ENCODE data around the gene FAM200B.

DNA sequence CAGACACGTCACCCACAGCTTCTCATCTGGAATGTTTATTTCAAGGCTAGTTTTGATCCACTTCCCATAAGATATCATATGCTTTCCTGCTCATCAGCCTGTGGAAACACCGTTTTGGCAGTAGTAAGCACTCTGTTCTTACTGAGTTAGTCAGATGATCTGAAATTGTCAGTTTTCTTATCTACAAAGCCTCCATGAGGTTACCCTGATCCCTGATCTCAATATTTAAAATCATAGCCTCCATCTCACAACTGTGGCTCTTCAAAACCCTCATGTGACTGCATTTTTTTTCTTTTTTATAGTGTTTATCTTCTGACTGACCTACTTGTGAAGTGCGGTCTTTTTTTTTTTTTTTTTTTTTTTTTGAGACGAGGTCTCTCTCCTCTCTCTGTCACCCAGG, 44.0 kb downstream of the FAM200B start:
- TF ChIP-seq, protein P1, sequence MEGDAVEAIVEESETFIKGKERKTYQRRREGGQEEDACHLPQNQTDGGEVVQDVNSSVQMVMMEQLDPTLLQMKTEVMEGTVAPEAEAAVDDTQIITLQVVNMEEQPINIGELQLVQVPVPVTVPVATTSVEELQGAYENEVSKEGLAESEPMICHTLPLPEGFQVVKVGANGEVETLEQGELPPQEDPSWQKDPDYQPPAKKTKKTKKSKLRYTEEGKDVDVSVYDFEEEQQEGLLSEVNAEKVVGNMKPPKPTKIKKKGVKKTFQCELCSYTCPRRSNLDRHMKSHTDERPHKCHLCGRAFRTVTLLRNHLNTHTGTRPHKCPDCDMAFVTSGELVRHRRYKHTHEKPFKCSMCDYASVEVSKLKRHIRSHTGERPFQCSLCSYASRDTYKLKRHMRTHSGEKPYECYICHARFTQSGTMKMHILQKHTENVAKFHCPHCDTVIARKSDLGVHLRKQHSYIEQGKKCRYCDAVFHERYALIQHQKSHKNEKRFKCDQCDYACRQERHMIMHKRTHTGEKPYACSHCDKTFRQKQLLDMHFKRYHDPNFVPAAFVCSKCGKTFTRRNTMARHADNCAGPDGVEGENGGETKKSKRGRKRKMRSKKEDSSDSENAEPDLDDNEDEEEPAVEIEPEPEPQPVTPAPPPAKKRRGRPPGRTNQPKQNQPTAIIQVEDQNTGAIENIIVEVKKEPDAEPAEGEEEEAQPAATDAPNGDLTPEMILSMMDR (IDR thresholded peaks at IDR 0.05; ENCODE audit: low read depth, low read length), result no peak
- no peak for TF ChIP-seq POLR2A (IDR thresholded peaks at IDR 0.05; ENCODE audit: extremely low read depth, insufficient read length)

Measured in NB4 (cell line).